Measurements from ENCODE around the gene RNF145. TPM values are rescaled to one million over a fixed set of nuclear protein-coding genes. Genes with fewer than 3 reads are reported as not detected.
A peak's percentile ranks its signal among the peaks of the same experiment; 100 is the strongest.

RNF145 gene
- total RNA-seq, 2 experiments from 2014 or later = 77.5 to 87.5 TPM

- no peak for TF ChIP-seq CTCF (IDR thresholded peaks at IDR 0.05)
- CTCF ChIA-PET = interaction anchor here (1.0 to 2.0 kb wide), 4 partner anchors 10 to 110 kb away, joined by 3 to 8 read pairs (median 4); no protein-coding TSS in a partner anchor
- H3K36me3 Mint-ChIP-seq (ENCODE audit: low read depth) = peaks cover 53% of the 10 kb centered on the region
- H3K4me1 Mint-ChIP-seq (ENCODE audit: low read depth) = peaks cover 50% of the 10 kb centered on the region
- peak overlapping the region; percentile 100 for H3K27ac Mint-ChIP-seq
- DNase-seq = no peak
- intact Hi-C loops (cut with micrococcal nuclease) = loop anchor here (2.0 to 5.0 kb wide), 4 partner anchors 28 to 55 kb away; partner anchors contain the start of gene UBLCP1
- no peaks in the 10 kb centered on the region for H3K27me3 Mint-ChIP-seq
- ATAC-seq = no peak
- POLR2A ChIA-PET = interaction anchor here (0.6 to 2.3 kb wide), 14 partner anchors 9 to 393 kb away, joined by 3 to 28 read pairs (median 4); no protein-coding TSS in a partner anchor
- H3K4me3 Mint-ChIP-seq = peak overlapping the region; percentile 100
- H3K9me3 Mint-ChIP-seq = no peaks in the 10 kb centered on the region
Measured at GRCh38 chr5:159207222-159207685, 2.1 kb downstream of the RNF145 start.

- intact Hi-C loops (cut with micrococcal nuclease) = loop anchor here (2.0 to 5.0 kb wide), 4 partner anchors 28 to 55 kb away; partner anchors contain the start of gene UBLCP1
- H3K4me3 Mint-ChIP-seq = peak overlapping the region; percentile 100
- ATAC-seq (no peak), DNase-seq (no peak)
- no peaks in the 10 kb centered on the region for H3K27me3 Mint-ChIP-seq
- peak overlapping the region; percentile 100 for H3K27ac Mint-ChIP-seq
- ChIA-PET POLR2A (interaction anchor here (0.9 to 2.3 kb wide), 7 partner anchors 9 to 57 kb away, joined by 3 to 28 read pairs (median 6); no protein-coding TSS in a partner anchor), CTCF (interaction anchor here (1.8 to 2.3 kb wide), 2 partner anchors 50 kb away, joined by 5 to 12 read pairs; no protein-coding TSS in a partner anchor)
- H3K36me3 Mint-ChIP-seq (ENCODE audit: low read depth) = peaks cover 55% of the 10 kb centered on the region
- H3K4me1 Mint-ChIP-seq (ENCODE audit: low read depth) = peaks cover 47% of the 10 kb centered on the region
- H3K9me3 Mint-ChIP-seq = no peaks in the 10 kb centered on the region
- TF ChIP-seq CTCF (IDR thresholded peaks at IDR 0.05) = no peak
Measured at GRCh38 chr5:159206818-159207217, 2.5 kb downstream of the RNF145 start.

- Mint-ChIP-seq H3K4me1 (ENCODE audit: low read depth) (peaks cover 45% of the 10 kb centered on the region), H3K36me3 (ENCODE audit: low read depth) (peaks cover 58% of the 10 kb centered on the region), H3K9me3 (no peaks in the 10 kb centered on the region), H3K27me3 (no peaks in the 10 kb centered on the region), H3K4me3 (peak overlapping the region; percentile 100), H3K27ac (peak overlapping the region; percentile 100)
- ChIA-PET CTCF (interaction anchor here (2.3 kb wide), 1 partner anchor 49 kb away, joined by 12 read pairs; no protein-coding TSS in a partner anchor), POLR2A (interaction anchor here (0.6 to 2.2 kb wide), 4 partner anchors 17 to 45 kb away, joined by 3 to 10 read pairs (median 4); no protein-coding TSS in a partner anchor)
- no peak for ATAC-seq
- DNase-seq = no peak
- intact Hi-C loops (cut with micrococcal nuclease) = loop anchor here (2.0 to 5.0 kb wide), 4 partner anchors 28 to 56 kb away; partner anchors contain the start of gene UBLCP1
- no peak for TF ChIP-seq CTCF (IDR thresholded peaks at IDR 0.05)
Measured at GRCh38 chr5:159206368-159206767, 3.0 kb downstream of the RNF145 start.

- Mint-ChIP-seq H3K27ac (peak overlapping the region; percentile 55), H3K36me3 (ENCODE audit: low read depth) (peaks cover 65% of the 10 kb centered on the region), H3K4me1 (ENCODE audit: low read depth) (peaks cover 55% of the 10 kb centered on the region), H3K27me3 (no peaks in the 10 kb centered on the region), H3K4me3 (peak overlapping the region; percentile 11), H3K9me3 (no peaks in the 10 kb centered on the region)
- intact Hi-C loops (cut with micrococcal nuclease) = no loop called here
- ChIA-PET POLR2A (no interaction called here), CTCF (interaction anchor here (3.2 kb wide), 1 partner anchor 47 kb away, joined by 10 read pairs; no protein-coding TSS in a partner anchor)
- TF ChIP-seq CTCF (IDR thresholded peaks at IDR 0.05) = no peak
- DNase-seq = no peak
- no peak for ATAC-seq
Measured at GRCh38 chr5:159203351-159203750, 6.0 kb downstream of the RNF145 start.

GRCh38 chr5:159202151-159202550 is 7.2 kb downstream of the RNF145 start:
- CTCF ChIA-PET = interaction anchor here (3.2 kb wide), 1 partner anchor 45 kb away, joined by 10 read pairs; no protein-coding TSS in a partner anchor
- DNase-seq = no peak
- Mint-ChIP-seq H3K27me3 (no peaks in the 10 kb centered on the region), H3K9me3 (no peaks in the 10 kb centered on the region), H3K36me3 (ENCODE audit: low read depth) (peaks cover 64% of the 10 kb centered on the region), H3K4me1 (ENCODE audit: low read depth) (peaks cover 64% of the 10 kb centered on the region), H3K4me3 (no peak overlapping the region), H3K27ac (no peak overlapping the region)
- TF ChIP-seq CTCF (IDR thresholded peaks at IDR 0.05) = no peak
- intact Hi-C loops (cut with micrococcal nuclease) = no loop called here
- POLR2A ChIA-PET = interaction anchor here (0.6 to 1.0 kb wide), 3 partner anchors 15 to 60 kb away, joined by 3 to 5 read pairs (median 3); no protein-coding TSS in a partner anchor
- ATAC-seq = no peak

Data from activated CD8-positive, alpha-beta T cell treated with anti-CD3 and anti-CD28 coated beads for 36 hours (primary cell).